Measurements from ENCODE around the gene TP73.
"Not testable (repeated sequence)": the region's sequence is repeated elsewhere in the genome, so short reads cannot be mapped to it uniquely, and the experiment has no call there.

Gene TP73

DNA sequence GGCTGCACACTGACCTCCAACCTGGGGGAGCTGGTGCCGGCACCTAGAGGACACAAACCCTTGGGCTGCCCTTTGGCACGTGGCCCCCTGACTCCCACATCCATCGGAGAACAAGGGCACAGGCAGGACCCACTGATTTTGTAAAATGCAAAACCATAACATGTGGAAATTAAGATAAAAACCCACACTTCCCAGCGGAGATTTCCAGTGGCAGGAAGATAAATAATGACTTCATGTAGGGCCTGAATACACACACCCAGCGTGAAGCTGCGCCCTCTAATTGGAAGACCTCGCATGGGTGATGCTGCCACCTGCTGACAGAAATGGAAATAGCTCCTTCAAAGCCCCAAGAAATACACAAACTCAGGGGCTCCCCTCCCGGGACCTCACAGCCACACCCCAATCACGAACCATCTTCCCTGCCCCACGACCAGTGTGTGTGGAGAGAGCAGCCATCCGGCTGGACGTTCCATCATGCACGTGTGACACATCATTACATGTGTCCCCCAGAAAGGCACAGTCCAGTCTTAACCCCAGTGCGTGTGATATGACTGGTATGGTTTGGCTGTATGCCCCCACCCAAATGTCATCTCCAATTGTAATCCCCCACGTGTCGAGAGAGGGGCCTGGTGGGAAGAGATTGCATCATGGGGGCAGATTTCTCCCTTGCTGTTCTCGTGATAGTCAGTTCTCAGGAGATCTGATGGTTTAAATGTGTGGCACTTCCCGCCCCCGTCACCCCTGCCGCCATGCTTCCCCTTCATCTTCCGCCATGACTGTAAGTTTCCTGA, 33.2 kb upstream of the TP73 start:
- peak in 2 of 3 experiments; percentile 36 to 68 for DNase-seq (ENCODE audit: low read depth in 3 of 3)

DNA sequence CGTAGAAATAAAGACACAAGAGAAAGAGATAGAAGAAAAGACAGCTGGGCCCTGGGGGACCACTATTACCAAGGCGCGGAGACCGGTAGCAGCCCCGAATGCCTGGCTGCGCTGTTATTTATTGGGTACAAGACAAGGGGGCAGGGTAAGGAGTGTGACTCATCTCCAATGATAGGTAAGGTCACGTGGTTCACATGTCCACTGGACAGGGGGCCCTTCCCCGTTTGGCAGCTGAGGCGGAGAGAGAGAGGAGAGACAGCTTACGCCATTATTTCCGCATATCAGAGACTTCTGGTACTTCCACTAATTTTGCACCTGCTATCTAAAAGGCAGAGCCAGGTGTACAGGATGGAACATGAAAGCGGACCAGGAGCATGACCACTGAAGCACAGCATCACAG, 31.6 kb upstream of the TP73 start:
- DNase-seq (ENCODE audit: low read depth in 3 of 3): no peak

DNA sequence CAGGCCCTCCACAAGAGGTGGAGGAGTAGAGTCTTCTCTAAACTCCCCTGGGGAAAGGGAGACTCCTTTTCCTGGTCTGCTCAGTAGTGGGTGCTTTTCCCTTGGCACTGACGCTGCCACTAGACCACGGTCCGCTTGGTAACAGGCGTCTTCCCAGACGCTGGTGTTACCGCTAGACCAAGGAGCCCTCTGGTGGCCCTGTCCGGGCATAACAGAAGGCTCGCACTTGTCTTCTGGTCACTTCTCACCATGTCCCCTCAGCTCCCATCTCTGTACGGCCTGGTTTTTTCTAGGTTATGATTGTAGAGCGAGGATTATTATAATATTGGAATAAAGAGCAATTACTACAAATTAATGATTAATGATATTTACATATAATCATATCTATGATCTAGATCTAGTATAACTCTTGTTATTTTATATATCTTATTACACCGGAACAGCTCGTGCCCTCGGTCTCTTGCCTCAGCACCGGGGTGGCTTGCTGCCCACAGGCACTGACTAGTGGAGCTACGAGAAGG, 31.1 kb upstream of the TP73 start:
- DNase-seq (ENCODE audit: low read depth in 3 of 3): not testable (repeated sequence)

DNA sequence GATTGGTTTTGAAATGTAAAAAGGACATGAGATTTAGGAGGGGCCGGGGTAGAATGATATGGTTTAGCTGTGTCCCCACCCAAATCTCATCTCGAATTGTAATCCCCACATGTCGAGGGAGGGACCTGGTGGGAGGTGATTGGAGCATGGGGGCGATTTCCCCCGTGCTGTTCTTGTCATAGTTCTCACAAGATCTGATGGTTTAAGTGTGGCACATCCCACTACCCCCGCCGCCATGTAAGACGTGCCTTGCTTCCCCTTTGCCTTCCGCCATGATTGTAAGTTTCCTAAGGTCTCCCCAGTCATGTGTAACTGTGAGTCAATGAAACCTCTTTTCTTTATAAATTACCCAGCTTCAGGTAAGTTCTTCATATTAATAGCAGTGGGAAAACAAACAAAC, 30.2 kb upstream of the TP73 start:
- DNase-seq (ENCODE audit: low read depth in 3 of 3): not testable (repeated sequence)

DNA sequence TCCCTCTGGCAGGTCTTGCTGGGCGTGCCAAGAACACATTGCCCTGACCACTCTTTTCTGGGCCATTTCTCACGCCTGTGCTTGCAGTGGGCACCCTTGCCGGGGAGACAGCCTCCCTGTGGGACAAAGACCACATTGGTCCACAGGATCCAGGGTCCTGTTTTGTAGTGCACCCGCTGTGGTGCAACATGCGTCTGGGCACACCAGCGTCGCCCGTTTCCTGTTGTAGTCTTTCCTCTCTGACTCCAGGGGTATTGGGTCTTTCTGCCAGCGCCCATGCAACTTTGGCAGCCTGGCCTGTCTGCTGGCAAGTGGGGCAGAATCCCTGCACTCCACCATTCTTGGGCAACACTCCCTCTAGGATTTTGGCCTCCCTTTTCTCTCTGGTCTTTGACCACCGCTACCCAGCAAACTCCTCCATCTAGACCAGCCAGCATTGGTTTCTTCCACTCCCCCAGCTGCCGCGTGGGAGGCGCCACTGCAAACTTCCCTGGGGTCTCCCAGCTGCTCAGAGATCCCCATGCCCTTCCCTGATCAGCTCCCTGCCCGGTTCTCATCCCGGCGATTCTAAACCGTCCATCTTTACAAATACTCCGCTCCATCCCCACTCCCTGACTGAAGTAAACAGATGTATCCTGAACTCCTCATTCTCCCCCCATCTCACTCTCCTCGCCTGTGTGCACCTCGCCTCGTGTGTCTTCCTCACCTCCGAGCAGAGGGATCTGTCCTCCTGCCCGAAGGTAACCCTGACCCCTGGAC, 28.7 kb upstream of the TP73 start:
- no peak for DNase-seq (ENCODE audit: low read depth in 3 of 3)

DNA sequence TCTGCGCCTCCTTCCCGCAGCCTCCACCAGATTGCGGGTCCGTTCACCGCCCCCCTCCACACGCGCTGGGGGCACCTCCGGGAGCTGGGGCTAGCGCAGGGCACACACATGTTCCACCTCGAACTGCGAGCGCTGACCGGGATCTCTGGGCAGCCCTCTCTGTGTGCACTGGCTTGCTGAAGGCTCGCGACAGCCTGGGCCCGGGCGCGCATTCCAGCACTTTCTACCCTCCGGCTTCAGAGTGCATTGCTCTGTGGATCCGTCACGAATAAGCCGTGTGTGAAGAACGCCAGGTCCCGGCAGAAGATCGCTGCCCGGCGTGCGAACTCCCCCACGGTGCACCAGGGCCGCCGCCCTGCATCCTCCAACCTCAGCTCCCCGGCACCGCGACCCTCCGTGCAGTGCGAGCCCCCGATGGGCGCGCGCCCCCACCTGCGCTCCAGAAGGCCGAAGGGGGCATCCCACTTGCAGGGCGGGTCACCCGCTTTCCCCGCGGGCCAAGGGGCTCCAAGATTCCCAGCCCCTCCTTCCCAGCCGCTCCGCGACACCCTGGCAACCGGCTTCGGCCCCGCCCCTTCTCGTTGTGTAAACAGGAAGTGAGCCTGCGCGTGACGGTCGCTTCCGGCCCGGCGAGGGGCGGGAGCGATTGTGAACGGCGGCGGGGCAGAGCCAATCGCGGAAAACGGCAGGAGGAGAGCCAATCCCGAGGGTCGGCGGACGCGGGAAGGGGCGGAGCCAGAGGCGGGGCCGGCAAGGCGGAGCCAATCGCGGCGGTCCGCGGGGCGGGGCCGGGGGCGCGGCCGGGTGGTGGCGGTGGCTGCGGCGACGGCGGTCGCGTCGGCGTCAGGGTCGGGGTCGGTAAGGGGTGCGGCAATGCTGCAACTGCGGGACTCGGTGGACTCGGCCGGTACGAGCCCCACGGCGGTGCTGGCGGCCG, 27.8 kb upstream of the TP73 start, which contains the start of gene TPRG1L:
Gene TPRG1L (plus strand): TSS at position 816 of the 937 bp plus-strand sequence. CDS start 58 bp downstream, at position 874.
- DNase-seq (ENCODE audit: low read depth in 3 of 3): peak; percentile 95 to 97 (median 96)

DNA sequence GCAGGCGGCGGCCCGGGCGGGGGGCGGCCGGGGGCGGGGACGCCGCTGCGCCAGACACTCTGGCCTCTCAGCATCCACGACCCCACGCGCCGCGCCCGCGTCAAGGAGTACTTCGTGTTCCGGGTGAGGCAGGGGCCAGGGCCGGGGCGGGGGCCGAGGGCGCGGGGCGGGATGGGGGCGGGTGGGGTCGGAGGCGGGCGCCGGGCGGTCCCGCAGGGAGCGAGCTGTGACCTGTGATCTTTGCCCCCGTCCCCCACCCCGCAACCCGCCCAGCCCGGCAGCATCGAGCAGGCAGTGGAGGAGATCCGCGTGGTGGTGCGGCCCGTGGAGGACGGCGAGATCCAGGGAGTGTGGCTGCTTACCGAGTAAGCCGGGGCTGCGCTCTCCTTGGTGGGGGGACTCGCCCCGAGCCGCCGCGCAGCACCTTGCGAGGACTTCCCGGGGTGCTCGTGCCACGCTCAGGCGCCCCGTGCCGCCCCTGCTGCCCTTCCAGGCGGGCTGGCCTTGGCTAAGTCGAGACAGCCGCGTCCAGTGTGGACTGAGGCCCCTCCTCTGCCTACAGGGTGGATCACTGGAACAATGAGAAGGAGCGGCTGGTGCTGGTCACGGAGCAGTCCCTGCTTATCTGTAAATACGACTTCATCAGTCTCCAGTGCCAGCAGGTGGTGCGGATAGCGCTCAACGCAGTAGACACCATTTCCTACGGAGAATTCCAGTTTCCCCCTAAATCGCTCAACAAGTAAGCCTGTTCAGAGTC, 27.0 kb upstream of the TP73 start:
- DNase-seq (ENCODE audit: low read depth in 3 of 3): no peak

DNA sequence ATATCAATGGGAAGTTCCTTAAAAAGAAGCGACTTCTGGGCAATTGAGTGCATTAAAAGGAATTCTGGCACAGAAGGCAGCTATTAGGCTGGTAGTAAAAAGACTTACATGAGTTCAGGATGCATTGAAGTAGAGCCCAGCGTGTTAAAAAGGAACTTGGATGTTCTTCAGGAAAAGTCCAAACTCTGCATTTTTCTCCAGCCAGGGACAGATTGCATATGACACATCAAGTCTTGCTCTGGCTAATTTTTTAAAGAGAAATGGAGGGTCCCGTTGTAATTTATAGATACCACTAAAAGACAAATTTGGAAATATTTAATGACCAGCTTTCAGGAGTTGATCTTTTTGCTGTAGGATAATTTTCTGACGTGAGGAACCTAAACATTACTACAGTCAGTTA, 26.3 kb upstream of the TP73 start:
- no peak for DNase-seq (ENCODE audit: low read depth in 3 of 3)

DNA sequence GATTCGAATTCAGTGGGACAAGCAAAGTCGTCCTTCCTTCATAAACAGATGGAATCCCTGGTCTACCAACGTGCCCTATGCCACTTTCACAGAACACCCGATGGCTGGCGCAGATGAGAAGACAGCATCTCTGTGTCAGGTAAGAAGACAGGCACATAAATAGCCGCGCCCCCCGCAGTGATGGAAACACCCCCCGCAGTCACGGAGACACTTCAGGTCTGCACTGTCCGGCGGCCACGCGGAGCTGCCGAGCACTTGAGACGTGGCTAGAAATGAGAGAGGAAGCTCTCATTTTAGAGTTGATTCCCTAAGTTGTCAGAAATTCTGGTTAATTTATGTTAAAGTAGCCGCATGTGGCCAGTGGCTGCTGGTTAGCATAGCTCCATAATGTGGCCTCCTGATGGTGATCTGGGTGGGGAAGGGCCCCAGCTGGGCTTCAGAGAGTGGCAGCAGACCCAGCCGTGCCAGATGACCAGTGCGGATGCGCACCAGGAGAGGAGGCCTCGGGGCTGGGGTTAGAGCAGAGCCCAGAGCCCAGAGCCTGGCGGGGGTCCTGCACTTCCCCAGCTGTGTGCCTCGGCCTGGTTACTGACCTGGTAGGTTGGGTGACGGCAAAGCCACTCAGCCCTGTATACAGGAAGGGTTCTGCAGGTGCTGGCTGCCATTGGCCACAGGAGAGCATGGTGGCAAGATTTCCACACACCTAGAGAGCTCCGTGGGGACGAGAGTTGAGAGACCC, 24.6 kb upstream of the TP73 start:
- no peak for DNase-seq (ENCODE audit: low read depth in 3 of 3)

DNA sequence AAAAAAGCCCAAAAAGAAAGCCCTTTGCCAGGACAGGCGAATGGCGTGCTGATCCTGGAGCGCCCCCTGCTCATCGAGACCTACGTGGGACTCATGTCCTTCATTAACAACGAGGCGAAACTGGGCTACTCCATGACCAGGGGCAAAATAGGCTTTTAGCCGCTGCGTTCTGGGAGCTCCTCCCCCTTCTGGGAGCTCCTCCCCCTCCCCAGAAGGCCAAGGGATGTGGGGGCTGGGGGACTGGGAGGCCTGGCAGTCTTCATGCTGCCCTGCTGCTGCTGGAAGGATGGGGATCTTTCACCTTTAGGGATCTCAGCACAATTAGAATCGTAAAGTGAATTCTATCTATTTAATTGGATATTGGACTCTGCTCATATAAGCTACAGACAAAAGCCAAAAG, 23.9 kb upstream of the TP73 start:
- DNase-seq (ENCODE audit: low read depth in 3 of 3): no peak

DNA sequence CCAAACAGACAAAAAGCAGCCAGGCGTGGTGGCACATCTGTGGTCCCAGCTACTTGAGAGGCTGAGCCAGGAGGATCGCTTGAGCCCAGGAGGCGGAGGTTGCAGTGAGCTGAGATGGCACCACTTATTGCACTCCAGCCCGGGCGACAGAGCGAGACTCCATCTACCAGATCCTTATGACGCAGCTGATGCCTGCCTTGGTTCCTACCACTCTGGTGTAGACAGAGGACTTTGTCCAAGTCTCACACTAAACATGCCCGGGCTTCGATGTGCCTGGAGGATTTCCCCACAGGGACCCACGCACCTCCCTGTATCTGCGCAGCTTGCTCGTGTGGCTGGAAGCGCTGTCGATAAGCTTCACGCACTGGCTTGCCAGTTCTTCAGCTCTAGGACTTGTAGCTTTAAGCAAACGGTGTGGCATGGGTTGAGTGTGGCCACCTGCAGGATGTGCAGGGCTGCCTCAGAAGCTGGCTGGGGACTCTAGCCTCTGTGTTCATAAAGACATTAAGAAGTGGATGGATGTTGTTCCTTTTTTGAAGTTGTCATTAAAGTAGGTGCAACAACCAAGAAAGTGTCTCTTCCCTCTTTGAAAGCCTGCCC, 22.7 kb upstream of the TP73 start:
- no peak for DNase-seq (ENCODE audit: low read depth in 3 of 3)

DNA sequence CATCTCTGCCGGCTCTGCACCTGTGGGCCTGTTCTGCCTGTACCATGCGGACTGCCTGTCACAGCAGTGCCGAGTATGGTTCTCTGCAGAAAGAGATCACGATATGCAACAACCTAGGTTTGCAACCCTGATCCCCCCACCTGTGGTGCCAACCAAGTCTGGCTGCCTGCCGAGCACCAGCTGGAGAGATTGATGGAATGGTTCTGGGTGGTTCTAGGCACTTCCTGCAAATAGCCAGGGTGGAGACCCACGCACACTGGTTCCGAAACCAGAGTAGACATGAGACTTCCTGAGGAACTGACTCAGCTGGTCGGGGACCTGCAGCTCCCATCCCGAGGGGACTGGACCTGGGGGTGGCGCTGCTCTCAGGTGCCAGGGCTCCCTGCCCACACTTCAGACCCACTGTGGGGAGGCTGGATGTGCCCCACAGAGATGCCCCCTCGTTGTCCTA, 22.1 kb upstream of the TP73 start:
- DNase-seq (ENCODE audit: low read depth in 3 of 3): no peak

DNA sequence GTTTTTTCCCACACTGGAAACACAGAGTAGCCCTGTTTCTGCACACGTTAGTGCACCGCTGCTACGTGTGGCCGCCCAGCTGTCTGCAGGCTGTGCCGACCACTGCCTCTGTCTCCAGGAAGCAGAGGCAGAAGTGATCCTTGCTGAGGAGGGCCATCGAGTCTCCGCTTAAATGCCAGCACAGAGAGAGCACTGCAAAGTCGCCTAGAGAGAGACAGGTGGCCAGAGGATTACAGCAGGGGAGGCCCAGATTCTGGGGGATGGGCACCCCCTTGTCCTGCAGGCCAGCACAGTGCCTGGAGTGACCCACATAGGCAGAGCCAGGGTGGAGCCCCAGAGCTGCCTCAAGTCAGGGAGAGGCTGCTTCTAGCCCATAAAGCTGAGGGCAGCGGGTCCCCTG, 21.4 kb upstream of the TP73 start:
- no peak for DNase-seq (ENCODE audit: low read depth in 3 of 3)

DNA sequence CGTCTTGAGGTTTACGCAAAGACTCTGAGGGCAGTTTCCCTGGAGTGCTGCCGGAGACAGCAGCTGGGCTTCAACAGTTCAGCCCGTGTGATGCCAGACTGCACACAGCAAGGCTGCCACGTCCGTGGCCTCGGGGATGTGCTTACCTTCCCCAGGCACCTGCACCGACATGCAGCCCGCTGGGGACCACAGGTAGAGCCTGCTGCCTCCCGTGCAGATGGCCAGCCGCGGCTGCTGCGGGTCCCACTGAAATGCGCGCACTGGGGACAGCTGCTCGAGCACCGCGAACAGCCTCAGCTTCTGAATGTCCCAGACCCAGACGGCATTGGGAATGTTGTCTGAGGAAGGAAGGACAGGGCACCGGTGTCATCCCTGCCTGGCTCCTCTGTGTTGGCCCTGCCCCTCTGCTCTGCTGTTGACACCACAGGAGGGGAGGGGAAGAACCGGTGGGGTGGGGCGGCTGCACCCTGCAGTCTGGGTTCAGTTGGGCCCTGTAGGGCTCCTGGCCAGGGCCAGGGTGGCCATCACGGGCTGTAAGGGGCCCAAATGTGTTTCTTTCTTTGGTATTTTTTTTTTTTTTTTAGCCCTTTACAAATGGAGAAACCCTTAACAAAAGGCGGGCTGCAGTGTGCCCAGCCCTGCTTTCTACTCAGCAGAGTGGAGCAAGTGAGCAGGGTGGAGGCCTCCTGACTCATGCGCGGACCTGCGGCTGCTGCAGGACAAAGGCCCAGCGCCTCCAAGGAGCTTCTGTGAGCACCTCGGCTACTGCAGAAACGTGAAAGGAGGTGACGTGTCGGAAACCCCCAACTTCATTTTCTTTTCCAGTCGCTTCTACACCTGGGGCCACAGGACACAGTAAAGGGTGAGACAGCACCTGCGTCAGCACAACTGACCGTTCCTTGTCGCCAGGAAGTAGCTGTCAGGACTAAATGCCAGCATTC, 20.7 kb upstream of the TP73 start:
- no peak for DNase-seq (ENCODE audit: low read depth in 3 of 3)

DNA sequence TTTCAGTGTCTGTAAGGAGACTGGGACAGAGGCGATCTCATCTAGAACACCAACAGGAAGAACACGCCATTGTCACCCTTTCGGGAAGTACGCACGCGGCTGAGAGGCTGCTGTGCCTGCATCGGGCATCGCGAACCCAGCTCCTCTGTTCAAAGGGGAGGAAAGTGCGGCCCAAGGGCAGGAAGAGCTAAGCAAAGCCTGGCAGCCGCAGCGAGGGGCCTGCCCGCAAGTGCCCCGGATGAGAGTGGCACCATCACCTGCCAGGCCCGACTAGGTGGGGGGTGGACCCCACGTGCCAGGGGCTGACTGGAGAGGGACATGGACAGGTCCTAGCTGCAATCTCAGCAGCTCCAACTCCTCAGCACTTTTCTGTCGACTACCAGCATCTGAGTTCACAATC, 20.0 kb upstream of the TP73 start:
- DNase-seq (ENCODE audit: low read depth in 3 of 3): no peak

DNA sequence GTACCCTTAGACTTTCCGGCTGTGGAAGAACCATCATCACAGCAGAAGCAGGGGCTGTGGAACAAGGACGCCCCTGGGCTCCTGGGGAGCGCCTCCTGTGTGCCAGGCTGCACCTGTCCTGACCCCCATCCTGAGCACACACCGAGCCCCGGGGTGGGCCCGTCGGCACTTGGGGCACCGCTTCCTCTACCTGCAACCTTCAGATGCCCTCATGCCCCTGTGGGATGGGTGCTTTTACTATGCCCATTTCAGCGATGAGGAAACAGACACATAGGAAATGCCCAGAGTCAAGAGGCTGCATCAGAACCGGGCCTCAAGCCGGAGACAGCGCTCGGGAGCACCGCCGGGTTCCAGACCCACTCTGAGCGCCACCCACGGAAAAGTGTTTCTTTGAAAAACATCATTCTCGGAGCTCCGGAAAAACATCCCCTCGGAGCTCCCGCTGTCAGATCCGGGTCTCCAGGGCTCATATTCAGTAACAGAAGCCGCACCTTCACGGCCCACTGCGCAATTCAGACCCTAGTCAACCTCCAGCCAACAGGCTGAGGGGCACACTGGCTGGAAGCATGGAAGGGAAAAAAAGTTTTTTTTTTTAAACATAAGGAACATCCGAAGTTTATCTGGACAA, 19.5 kb upstream of the TP73 start:
- no peak for DNase-seq (ENCODE audit: low read depth in 3 of 3)

DNA sequence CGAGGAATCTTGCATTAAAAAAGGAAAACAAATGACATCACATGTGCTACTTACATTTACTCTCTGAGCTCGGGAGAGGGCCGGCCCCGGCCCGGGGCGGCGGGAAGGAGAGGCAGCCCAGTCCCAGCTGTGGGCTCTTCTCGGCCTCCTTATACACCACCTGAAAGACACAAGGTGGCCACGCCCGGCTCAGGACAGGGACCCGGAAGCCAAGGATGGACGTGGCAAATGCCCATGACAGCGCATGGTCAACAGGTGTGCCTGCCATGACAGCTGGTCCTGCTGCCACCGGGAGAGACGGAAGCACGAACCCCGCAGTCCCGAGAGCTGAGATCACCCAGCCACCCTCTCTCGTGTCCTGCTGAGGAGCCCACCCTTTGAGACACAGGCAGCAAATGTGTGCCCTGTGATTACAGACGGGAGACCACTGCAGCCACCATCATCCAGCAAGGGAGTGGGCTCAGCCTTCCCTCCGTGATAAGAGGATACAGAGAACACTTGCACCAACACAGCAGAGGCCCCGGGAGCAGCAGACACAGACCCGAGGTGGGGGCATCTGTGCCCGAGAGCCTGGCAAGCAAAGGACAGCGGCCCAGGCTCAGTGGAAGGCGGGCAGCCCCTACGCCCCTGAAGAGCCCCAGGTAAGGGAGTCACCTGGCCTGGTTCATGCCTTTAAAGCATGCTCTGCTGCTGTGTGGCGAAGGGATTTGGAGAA, 18.8 kb upstream of the TP73 start:
- DNase-seq (ENCODE audit: low read depth in 3 of 3): no peak
